NCI-H82 treated with DMSO at 0.1 percent for 48 hours (cell line): ENCODE measurements around the gene TMEM89.

Experiments used
- DNase-seq: peaks from one replicate; lab custom pipeline; 2025; ENCODE audit not compliant: unreplicated experiment; lab: John Stamatoyannopoulos, UW

The TMEM89 gene

DNA sequence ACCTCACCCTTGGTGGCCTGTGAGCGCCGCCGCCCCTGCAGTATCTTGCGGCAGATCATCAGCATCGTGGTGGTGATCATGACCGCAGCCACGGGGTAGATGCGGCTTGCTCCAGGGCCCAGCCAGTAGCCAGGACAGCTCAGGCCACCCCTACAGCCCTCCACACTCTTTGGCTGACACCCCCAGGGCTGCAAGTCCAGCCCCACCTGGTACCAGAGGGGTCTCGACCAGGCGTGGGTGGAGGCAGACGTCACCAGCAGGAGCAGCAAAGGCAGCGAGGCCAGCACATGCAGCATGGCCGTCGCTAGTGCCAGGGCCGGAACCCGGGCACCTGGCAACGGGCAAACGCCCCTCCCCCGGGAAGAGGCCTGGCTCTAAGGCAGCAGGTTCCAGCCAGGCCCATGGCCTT, at the start of gene TMEM89:
Gene TMEM89 (minus strand): TSS at position 309 of the 409 bp plus-strand sequence. CDS start 13 bp downstream, at position 296.
- DNase-seq, result no peak

- DNase-seq, result no peak
Observed at GRCh38 chr3:48664929-48665328, 43.4 kb upstream of the TMEM89 start.

DNA sequence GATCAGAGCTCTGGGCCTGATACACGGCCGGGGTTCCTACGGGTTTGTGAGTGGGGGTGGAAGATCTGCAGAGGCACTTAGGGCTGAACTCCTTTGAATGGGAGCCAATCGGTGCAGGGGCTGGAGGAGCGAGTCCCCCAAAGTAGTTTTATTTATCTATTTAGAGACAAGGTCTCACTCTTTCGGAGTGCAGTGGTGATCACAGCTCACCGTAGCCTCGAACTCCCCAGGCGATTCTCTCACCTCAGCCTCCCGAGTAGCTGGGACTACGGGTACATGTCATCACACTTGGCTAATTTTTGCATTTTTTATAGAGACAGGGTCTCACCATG, 42.7 kb upstream of the TMEM89 start:
- DNase-seq, result no peak

DNA sequence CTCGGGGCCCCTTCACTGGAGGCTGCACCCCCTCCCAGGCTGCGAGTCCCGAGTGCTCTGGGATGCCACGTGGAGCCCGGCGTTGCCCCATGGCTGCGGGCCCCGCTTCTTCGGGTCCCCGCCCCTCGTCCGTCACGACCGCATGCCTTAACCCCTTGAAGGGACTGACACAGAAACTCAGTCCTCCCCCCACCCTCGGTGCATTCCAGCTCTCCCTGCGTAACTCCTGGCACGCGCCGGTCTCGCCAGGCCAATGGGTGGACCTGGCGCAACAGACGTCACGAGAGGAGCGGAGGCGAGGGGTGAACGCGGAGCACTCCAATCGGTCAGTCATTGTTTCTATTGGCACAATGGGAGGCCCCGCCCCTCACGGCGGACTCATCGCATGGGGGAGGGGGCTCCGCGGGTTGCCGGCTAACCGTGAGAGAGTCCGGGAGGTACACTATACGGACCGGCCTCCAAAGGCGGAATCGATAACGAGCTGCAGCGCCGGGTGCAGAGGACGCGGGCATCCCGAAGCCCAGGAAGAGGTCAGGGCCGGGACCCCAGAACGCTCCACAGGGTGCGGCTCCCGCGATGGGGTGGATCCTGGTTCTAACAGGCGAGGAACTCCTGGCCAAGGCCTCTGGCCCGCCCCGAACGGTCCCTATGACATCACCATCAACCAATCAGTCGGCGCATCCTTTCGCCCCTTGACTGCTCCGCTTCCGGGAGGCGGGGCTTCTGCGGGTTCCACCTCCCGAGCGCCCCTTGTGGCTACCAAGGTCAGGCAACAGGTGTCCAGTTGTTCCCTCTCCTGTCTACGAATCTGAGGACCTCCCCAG, 42.1 kb upstream of the TMEM89 start:
- peak; percentile 89 for DNase-seq

DNA sequence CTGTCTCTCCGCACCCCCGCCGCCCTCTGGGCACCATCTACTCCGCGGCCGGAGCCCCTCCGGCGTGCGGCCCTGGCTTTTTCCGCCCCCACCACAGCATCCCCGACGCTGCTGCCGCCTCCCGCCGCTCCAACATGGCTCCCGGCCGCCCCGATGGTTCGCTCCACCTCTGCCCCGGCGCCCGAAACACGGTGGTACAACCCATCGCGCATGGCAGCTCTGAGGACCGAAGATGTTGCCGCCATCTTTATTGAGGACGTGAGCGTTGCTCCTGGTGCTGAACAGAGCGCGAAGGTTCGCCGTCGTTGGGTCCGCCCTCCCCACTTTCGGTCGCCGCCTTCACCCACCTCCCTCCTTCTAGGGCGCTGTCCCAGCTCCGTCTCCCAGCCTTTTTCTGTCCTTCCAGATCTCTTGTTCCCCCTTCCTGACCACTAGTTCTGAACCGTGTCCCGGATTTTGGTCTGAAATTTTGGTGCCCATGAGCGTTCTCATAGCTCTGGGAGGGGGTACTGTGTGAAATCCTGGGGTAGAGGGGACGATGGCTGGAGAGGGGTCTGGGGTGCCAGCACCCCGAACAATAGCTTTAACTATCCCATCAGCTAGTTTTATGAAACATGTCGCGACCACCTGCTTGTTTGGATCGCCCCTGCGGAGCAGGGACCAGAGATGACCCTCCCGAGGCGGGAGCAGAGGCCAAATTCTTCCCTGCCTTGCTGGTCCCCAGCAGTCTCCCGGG, 41.4 kb upstream of the TMEM89 start, which contains the start of gene CELSR3:
Gene CELSR3 (minus strand): TSS at position 134 of the 736 bp plus-strand sequence. CDS start 252 bp downstream, outside the sequence.
- DNase-seq, result no peak

DNA sequence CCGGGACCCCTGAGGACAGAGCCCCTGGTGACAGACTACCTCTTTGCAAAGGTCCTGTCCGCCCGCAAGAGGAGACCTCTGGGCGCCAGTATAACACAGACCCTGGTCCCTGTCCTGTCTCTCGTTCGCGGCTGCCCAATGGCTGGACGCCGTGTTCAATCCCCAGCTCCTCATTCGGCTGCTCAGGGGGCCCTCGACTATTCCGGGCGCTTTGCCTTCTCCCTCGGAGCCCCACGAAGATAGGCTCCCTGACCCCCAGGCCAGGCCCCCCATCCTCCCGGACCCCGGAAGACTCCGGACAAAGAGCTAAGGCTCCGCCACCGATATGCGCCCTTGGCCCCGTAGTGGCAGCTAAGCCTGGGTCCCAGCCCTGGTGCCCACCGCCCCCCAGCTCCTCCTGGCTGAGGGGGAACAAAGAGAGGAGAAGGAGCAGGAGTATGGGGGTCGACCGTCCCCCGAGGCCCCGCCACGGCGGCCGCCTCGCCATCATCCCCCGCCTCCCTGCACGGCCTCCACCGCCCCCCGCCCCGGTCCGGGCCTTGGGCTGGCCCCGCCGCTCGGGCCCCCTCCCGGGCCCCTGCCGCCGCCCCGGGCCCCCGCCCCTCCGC, 40.7 kb upstream of the TMEM89 start:
- no peak for DNase-seq

GRCh38 chr3:48661501-48662144, 40.1 kb upstream of the TMEM89 start:
- DNase-seq, result no peak

DNA sequence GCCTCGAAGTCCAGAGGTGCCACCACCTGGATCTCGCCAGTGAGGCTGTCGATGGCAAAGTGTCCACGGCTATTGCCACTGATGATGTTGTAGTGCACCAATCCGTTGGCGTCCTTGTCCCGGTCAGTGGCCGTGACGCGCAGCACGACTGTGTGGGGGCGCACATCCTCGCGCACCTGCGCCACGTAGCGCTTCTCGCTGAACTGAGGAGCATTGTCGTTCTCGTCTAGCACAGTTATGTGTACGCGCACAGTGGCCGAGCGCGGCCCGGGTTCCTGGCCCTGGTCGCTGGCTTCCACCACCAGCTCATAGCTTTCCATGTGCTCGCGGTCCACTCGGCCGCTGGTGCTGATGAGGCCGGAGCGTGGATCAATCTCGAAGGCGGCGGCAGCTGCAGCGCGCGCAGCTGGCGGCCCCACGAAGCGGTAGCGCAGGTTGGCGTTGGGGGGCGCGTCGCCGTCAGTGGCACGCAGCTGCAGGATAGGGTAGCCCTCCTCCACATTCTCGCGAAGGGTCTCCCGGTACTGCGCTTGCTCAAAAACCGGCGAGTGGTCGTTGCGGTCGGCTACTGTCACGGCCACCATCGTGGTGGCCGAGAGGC, 39.3 kb upstream of the TMEM89 start:
- no peak for DNase-seq

DNA sequence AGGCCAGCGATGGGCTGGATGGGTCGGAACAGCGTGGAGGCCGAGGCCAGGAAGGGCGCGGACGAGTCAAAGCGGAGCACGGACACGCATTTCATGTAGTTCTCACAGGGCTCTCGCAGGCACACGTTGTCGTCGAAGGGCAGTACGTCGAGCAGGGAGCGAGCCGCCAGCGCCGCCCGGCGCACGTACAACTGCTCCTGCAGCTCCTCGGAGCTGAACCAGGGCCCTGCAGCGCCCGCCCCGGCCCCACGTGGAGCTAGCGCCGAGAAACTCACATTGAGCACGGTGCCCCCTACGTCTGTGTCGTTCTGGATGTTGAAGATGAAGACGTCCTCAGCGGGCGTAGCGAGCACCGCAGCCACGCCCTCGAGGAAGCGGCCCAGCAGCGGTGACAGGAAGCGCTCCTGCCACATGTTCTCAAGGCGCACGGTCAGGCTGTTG, 35.3 kb upstream of the TMEM89 start:
- no peak for DNase-seq

GRCh38 chr3:48656061-48656840, 34.7 kb upstream of the TMEM89 start:
- DNase-seq, result no peak

DNA sequence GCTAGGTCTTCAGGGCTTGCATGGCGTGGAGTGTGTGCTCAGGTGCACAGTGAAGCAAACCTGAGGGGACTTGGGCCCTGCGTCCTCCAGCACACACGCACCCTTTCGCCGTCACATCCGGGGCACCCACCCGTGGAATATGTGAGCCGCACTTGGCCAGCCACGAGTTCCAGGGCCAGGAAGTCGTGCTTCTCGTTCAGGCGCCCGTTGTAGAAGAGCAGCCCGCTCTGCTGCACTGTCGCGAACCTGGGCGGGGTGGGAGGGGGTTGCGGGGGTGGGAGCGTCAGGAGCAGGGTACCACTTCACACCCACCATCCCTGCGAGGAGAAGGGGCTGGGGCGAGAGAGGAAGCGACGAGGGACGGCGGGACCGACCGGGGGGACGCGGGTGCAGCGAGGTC, 34.0 kb upstream of the TMEM89 start:
- no peak for DNase-seq

- DNase-seq, result no peak
Observed at GRCh38 chr3:48655063-48655462, 33.5 kb upstream of the TMEM89 start.

GRCh38 chr3:48652923-48653715, 31.6 kb upstream of the TMEM89 start:
- DNase-seq, result no peak

DNA sequence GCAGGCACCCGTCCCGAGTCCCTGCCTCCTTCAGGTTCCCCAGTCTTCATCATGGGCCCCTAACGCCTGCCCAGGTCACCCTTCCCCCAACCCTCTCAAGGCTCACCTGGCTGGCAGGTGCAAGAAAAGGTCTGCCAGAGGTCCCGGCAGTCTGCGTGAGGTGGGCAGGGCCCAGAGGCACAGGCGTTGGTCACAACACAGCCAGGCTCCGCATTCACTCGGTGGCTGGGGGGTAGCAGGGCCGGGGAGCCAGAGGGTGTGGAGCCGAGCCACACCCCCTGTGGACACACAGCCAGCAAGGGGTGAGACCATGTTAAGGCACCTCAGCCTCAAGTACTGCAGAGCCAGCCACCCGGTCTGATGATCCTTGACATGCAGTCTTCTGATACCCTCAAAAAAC, 30.2 kb upstream of the TMEM89 start:
- DNase-seq, result no peak

DNA sequence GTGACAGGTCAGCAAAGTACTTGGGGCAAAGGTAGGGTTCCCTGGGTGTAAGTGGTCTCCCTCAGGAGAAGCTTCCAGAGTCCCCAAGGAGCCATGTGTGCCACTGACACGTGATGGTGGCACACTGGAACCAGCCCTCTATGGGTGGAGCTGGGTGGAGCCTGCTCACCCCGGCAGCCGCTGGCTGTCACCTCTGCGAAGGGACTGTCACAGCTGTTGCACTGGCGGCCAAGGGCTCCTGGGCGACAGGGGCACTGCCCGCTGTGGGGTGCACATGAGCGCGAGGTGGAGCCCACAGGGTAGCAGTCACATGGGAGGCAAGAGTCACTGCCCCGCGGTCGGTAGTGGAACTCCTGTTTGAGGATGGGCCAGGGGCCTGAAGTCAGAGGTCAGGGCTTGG, 29.2 kb upstream of the TMEM89 start:
- no peak for DNase-seq

- no peak for DNase-seq
Observed at GRCh38 chr3:48648188-48648850, 26.8 kb upstream of the TMEM89 start.

GRCh38 chr3:48647714-48648113, 26.1 kb upstream of the TMEM89 start:
- DNase-seq, result no peak

DNA sequence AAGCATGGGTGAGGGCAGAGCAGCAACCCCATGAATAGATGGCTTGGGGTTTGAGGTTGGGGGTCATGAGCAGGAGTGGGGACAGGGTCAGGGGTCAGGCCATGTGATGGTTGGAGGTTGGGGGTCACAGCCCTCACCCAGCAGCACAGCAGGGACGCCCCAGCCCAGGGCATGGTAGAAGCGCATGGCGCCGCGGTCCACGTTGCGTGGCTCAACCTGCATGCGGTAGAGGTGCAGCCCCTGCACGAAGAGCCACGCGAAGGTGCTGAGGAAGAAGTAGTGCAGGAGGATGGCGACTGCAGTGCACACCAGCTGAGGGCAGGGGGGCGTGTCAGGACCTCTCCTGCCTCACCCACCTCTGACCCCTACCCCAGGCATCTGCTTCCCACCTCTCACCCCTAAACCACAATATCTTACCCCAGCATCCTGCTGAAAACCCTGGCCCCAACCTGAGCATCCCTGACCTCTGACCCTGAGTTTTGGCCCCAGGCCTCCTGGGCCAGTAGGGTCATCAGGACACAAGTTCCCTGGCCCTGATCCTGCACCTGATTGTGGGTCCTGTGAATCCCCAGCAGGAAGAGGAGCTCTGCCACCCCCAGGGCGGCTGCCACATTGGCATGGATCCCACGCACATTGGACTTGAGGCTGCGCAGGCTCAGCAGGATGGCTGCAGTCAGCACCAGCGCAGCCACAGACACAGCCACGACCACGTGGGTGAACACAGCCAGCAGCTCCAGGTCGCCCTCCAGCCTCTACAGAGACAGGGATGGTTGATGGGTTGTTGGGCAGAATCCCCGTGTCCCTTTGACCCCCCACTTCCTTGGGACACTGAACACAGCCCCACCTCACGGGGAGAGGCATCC, 23.6 kb upstream of the TMEM89 start:
- DNase-seq, result no peak
